Measurements from ENCODE around the gene COG3. TPM values are rescaled to one million over a fixed set of nuclear protein-coding genes. Genes with fewer than 3 reads are reported as not detected.

COG3 gene
- total and polyA plus RNA-seq, 7 donors: 22.9 to 30.7 (median 28.0) TPM

- TF ChIP-seq EP300 (IDR thresholded peaks at IDR 0.05): no peak
- TF ChIP-seq POLR2A (IDR thresholded peaks at IDR 0.05): no peak
- no peak for TF ChIP-seq CTCF (IDR thresholded peaks at IDR 0.05)
- TF ChIP-seq POLR2AphosphoS5 (IDR thresholded peaks at IDR 0.05): no peak
- 94 to 95% methylated on average over 10 of the region's 10 CpGs for WGBS, 2 donors
- no peaks in the 10 kb centered on the region for H3K4me1 ChIP-seq
- no peak for DNase-seq
- H3K9me3 ChIP-seq: no peaks in the 10 kb centered on the region
- H3K36me3 ChIP-seq: peaks cover 0 to 15% (median 3%) of the 10 kb centered on the region in 4 donors
- no peak overlapping the region for H3K4me3 ChIP-seq
- intact Hi-C loops (cut with DNase I): no loop called here
- H3K27me3 ChIP-seq: no peaks in the 10 kb centered on the region
- no peak overlapping the region for H3K27ac ChIP-seq
Observed at GRCh38 chr13:45540864-45541263, 76.1 kb downstream of the COG3 start.

- Histone ChIP-seq H3K9me3 (no peaks in the 10 kb centered on the region), H3K4me1 (no peaks in the 10 kb centered on the region), H3K36me3 (peaks cover 0 to 7% (median 0%) of the 10 kb centered on the region in 4 donors), H3K27ac (no peak overlapping the region), H3K27me3 (no peaks in the 10 kb centered on the region), H3K4me3 (no peak overlapping the region)
- intact Hi-C loops (cut with DNase I): no loop called here
- DNase-seq: no peak
- 88 to 93% methylated on average over 11 of the region's 11 CpGs for WGBS, 2 donors
- no peak for TF ChIP-seq CTCF (IDR thresholded peaks at IDR 0.05)
- TF ChIP-seq POLR2A (IDR thresholded peaks at IDR 0.05): no peak
- no peak for TF ChIP-seq EP300 (IDR thresholded peaks at IDR 0.05)
Observed at GRCh38 chr13:45541806-45542205, 77.1 kb downstream of the COG3 start.

- DNase-seq: no peak
Observed at GRCh38 chr13:45542391-45542790, 77.7 kb downstream of the COG3 start.

GRCh38 chr13:45542878-45543277, 78.1 kb downstream of the COG3 start:
- Histone ChIP-seq H3K9me3 (no peaks in the 10 kb centered on the region), H3K27ac (no peak overlapping the region), H3K4me3 (no peak overlapping the region), H3K36me3 (peaks cover 0 to 3% (median 0%) of the 10 kb centered on the region in 4 donors), H3K4me1 (no peaks in the 10 kb centered on the region), H3K27me3 (no peaks in the 10 kb centered on the region)
- WGBS, 2 donors: 90 to 92% methylated on average over 5 of the region's 5 CpGs
- no peak for DNase-seq
- intact Hi-C loops (cut with DNase I): no loop called here
- no peak for TF ChIP-seq CTCF (IDR thresholded peaks at IDR 0.05)
- no peak for TF ChIP-seq EP300 (IDR thresholded peaks at IDR 0.05)
- TF ChIP-seq POLR2A (IDR thresholded peaks at IDR 0.05): no peak
- TF ChIP-seq POLR2AphosphoS5 (IDR thresholded peaks at IDR 0.05): no peak

More at GRCh38 chr13:45542391-45542790, 77.7 kb downstream of the COG3 start:
- WGBS, 2 donors: 81 to 92% methylated on average over 8 of the region's 8 CpGs
- H3K27ac ChIP-seq: no peak overlapping the region
- H3K27me3 ChIP-seq: no peaks in the 10 kb centered on the region
- no peaks in the 10 kb centered on the region for H3K9me3 ChIP-seq
- H3K4me1 ChIP-seq: no peaks in the 10 kb centered on the region
- no peak overlapping the region for H3K4me3 ChIP-seq
- H3K36me3 ChIP-seq: peaks cover 0 to 4% (median 0%) of the 10 kb centered on the region in 4 donors
- intact Hi-C loops (cut with DNase I): no loop called here
- no peak for TF ChIP-seq POLR2A (IDR thresholded peaks at IDR 0.05)
- no peak for TF ChIP-seq POLR2AphosphoS5 (IDR thresholded peaks at IDR 0.05)
- TF ChIP-seq CTCF (IDR thresholded peaks at IDR 0.05): no peak
- no peak for TF ChIP-seq EP300 (IDR thresholded peaks at IDR 0.05)

- DNase-seq: no peak
- intact Hi-C loops (cut with DNase I): no loop called here
- no peak overlapping the region for H3K27ac ChIP-seq
- WGBS, 2 donors: 76 to 86% methylated on average over 2 of the region's 2 CpGs
- H3K9me3 ChIP-seq: no peaks in the 10 kb centered on the region
- H3K4me3 ChIP-seq: no peak overlapping the region
- TF ChIP-seq CTCF (IDR thresholded peaks at IDR 0.05) (no peak), POLR2A (IDR thresholded peaks at IDR 0.05) (no peak), POLR2AphosphoS5 (IDR thresholded peaks at IDR 0.05) (no peak), EP300 (IDR thresholded peaks at IDR 0.05) (no peak)
- no peaks in the 10 kb centered on the region for H3K36me3 ChIP-seq
- H3K4me1 ChIP-seq: no peaks in the 10 kb centered on the region
- peaks cover 0 to 5% (median 0%) of the 10 kb centered on the region in 3 donors for H3K27me3 ChIP-seq
Observed at GRCh38 chr13:45544520-45544919, 79.8 kb downstream of the COG3 start.
